Esophagus squamous epithelium (tissue), 4 donors: ENCODE data around the gene GMDS.

ENCODE experiments used
- POLR2A ChIP-seq, 4 donors: fragments of 450-650 bp; IDR thresholded peaks; one replicate each; pipeline ENCODE4 v1.6.1; 2017; ENCODE audit warnings: antibody characterized with exemption in 4 of 4, mild to moderate bottlenecking in 4 of 4, moderate library complexity in 3 of 4
- TF ChIP-seq, protein P1 (sequence below), 6 experiments: fragments of 450-650 bp in 4 of 6; fragments of 200-600 bp in 2 of 6; sonication (generic) in 2 of 6; IDR thresholded peaks; one replicate each; pipeline ENCODE4 v1.5.1; 2016 to 2019; ENCODE audit warnings: antibody characterized with exemption in 6 of 6, mild to moderate bottlenecking in 4 of 6, moderate library complexity in 4 of 6

- TF ChIP-seq, protein P1, sequence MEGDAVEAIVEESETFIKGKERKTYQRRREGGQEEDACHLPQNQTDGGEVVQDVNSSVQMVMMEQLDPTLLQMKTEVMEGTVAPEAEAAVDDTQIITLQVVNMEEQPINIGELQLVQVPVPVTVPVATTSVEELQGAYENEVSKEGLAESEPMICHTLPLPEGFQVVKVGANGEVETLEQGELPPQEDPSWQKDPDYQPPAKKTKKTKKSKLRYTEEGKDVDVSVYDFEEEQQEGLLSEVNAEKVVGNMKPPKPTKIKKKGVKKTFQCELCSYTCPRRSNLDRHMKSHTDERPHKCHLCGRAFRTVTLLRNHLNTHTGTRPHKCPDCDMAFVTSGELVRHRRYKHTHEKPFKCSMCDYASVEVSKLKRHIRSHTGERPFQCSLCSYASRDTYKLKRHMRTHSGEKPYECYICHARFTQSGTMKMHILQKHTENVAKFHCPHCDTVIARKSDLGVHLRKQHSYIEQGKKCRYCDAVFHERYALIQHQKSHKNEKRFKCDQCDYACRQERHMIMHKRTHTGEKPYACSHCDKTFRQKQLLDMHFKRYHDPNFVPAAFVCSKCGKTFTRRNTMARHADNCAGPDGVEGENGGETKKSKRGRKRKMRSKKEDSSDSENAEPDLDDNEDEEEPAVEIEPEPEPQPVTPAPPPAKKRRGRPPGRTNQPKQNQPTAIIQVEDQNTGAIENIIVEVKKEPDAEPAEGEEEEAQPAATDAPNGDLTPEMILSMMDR (IDR thresholded peaks at IDR 0.05), result no peak
- TF ChIP-seq POLR2A (IDR thresholded peaks at IDR 0.05), result no peak
Observed at GRCh38 chr6:1862411-1862810, 383.0 kb downstream of the GMDS start.
